HEK293T (cell line): ENCODE results near the gene GAP43.

Experiments used
- FOXA1 ChIP-seq: fragments of 450-650 bp; IDR thresholded peaks from 2 replicates; pipeline ENCODE4 v1.6.1; 2016; ENCODE audit warnings: mild to moderate bottlenecking
- FOXK2 ChIP-seq: fragments of 450-650 bp; IDR thresholded peaks from 2 replicates; pipeline ENCODE4 v1.6.1; 2016; ENCODE audit warnings: mild to moderate bottlenecking
- HDGF ChIP-seq: fragments of 450-650 bp; IDR thresholded peaks from 2 replicates; pipeline ENCODE4 v1.6.1; 2017; ENCODE audit warnings: antibody characterized with exemption, borderline replicate concordance
- LEF1 ChIP-seq: fragments of 450-650 bp; IDR thresholded peaks from 2 replicates; pipeline ENCODE4 v1.6.1; 2017; ENCODE audit warnings: mild to moderate bottlenecking, borderline replicate concordance
- SP1 ChIP-seq: fragments of 450-650 bp; IDR thresholded peaks from 2 replicates; pipeline ENCODE4 v1.6.1; 2017
- SUZ12 ChIP-seq: fragments of 450-650 bp; IDR thresholded peaks from 2 replicates; pipeline ENCODE4 v1.6.1; 2016; ENCODE audit warnings: mild to moderate bottlenecking
- ZNF384 ChIP-seq: fragments of 450-650 bp; IDR thresholded peaks from 2 replicates; pipeline ENCODE4 v1.6.1; 2016
- TF ChIP-seq, protein P1 (sequence below): fragments of 450-650 bp; IDR thresholded peaks from 2 replicates; pipeline ENCODE4 v1.6.1; 2016

DNA sequence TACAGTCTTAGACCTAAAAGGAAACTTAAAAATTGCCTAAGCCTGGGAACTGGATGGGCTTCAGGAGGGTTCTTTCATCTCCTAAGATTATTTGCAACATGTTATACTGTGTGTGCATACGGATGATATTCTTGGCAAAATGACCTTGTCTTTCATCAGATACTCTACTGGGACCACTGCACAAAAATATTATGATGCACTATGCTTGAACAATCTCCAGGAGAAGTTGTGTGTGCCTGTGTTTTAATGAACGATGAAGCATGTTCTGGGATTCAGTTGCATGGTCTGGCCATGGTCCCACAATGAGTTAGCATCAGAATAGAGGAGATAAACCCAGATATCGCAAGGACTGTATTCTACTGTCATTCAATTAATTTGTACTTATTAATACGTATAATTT, 68.7 kb downstream of the GAP43 start:
- TF ChIP-seq, protein P1, sequence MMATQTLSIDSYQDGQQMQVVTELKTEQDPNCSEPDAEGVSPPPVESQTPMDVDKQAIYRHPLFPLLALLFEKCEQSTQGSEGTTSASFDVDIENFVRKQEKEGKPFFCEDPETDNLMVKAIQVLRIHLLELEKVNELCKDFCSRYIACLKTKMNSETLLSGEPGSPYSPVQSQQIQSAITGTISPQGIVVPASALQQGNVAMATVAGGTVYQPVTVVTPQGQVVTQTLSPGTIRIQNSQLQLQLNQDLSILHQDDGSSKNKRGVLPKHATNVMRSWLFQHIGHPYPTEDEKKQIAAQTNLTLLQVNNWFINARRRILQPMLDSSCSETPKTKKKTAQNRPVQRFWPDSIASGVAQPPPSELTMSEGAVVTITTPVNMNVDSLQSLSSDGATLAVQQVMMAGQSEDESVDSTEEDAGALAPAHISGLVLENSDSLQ: no peak
- no peak for TF ChIP-seq SP1
- TF ChIP-seq FOXA1: no peak
- TF ChIP-seq HDGF: no peak
- no peak for TF ChIP-seq FOXK2
- no peak for TF ChIP-seq ZNF384
- TF ChIP-seq SUZ12: no peak
- TF ChIP-seq LEF1: no peak
